A549 (cell line): ENCODE results near the gene SLC22A2. TPM values are rescaled to one million over a fixed set of nuclear protein-coding genes. Genes with fewer than 3 reads are reported as not detected.

ENCODE experiments used
- ATAC-seq, 2 experiments: fragments of 200-7000 bp in 1 of 2; fragments of >200 bp in 1 of 2; cut with Nextera tagmentation in 1 of 2; cut with Tn5 transposase in 1 of 2; 3 replicates each; pipeline versions ENCODE4 v1.8.0 to v1.9.1; 2018 to 2020; ENCODE audit warnings: mild to moderate bottlenecking in 1 of 2, moderate library complexity in 1 of 2
- CTCF ChIA-PET: fragments of 300-600 bp; sonication (Branson Sonifier 250); formaldehyde crosslinking; extraction: SDS; loops from one replicate; lab custom pipeline; 2021; ENCODE audit warnings: antibody characterized with exemption, inconsistent platforms; lab: Yijun Ruan, JAX
- POLR2A ChIA-PET: fragments of 350-600 bp; formaldehyde crosslinking; extraction: SDS; loops from one replicate; lab custom pipeline; 2021; ENCODE audit warnings: antibody characterized with exemption, inconsistent platforms; lab: Yijun Ruan, JAX
- DNase-seq, 2 experiments: peaks; one replicate each; pipeline versions ENCODE4 v3.0.0 to v3.0.0-alpha.2; 2011 to 2016; ENCODE audit warnings: low read depth in 1 of 2, low spot score in 1 of 2
- FAIRE-seq: peaks from 2 replicates; lab custom pipeline; 2011; peaks lifted over from hg19 to GRCh38; lab: Jason Lieb, UNC
- H3K27ac ChIP-seq, 2 experiments: fragments of >200 bp; sonication (Bioruptor Twin); formaldehyde crosslinking; 3 replicates each; pipeline ENCODE4 v1.5.1; 2016 to 2017
- H3K4me1 ChIP-seq: fragments of >200 bp; sonication (Bioruptor Twin); formaldehyde crosslinking; 3 replicates; pipeline ENCODE4 v1.6.1; 2016
- H3K4me2 ChIP-seq: fragments of >200 bp; sonication (Bioruptor Twin); formaldehyde crosslinking; 3 replicates; pipeline ENCODE4 v1.6.1; 2016
- H3K4me3 ChIP-seq: fragments of >200 bp; sonication (Bioruptor Twin); formaldehyde crosslinking; 3 replicates; pipeline ENCODE4 v1.5.1; 2016
- H3K9me3 ChIP-seq: fragments of >200 bp; sonication (Bioruptor Twin); formaldehyde crosslinking; 3 replicates; pipeline ENCODE4 v1.6.1; 2016
- CBX8 ChIP-seq: fragments of 200-600 bp; sonication (generic); IDR thresholded peaks from 2 replicates; pipeline ENCODE4 v1.6.1; 2016
- EHF ChIP-seq: fragments of 250-450 bp; sonication (Bioruptor Pico); IDR thresholded peaks from 2 replicates; pipeline ENCODE4 v1.5.0; 2020; ENCODE audit warnings: mild to moderate bottlenecking
- ELK1 ChIP-seq: fragments of 150-350 bp; IDR thresholded peaks from 2 replicates; pipeline ENCODE4 v1.6.1; 2014; ENCODE audit warnings: low read depth, mild to moderate bottlenecking, low read length
- EP300 ChIP-seq, 2 experiments: fragments of >200 bp; sonication (Bioruptor Twin); formaldehyde crosslinking; IDR thresholded peaks; 2 replicates in 1 of 2; 3 replicates in 1 of 2; pipeline ENCODE4 v1.6.1; 2016 to 2017
- FOSL2 ChIP-seq, 2 experiments: fragments of 450-650 bp in 1 of 2; fragments of >200 bp in 1 of 2; sonication (Bioruptor Twin) in 1 of 2; formaldehyde crosslinking; IDR thresholded peaks; 2 replicates each; pipeline versions ENCODE4 v1.5.0 to v1.6.1; 2016 to 2020; ENCODE audit warnings: mild to moderate bottlenecking in 1 of 2, moderate library complexity in 1 of 2
- HDAC2 ChIP-seq: fragments of 200-600 bp; sonication (generic); IDR thresholded peaks from 2 replicates; pipeline ENCODE4 v1.6.1; 2016
- HOXB13 ChIP-seq: fragments of 250-450 bp; sonication (Bioruptor Pico); IDR thresholded peaks from 2 replicates; pipeline ENCODE4 v1.5.0; 2020; ENCODE audit warnings: low read depth, mild to moderate bottlenecking, moderate library complexity
- KDM1A ChIP-seq: fragments of 200-600 bp; sonication (generic); IDR thresholded peaks from 2 replicates; pipeline ENCODE4 v1.6.1; 2016; ENCODE audit warnings: low read depth, mild to moderate bottlenecking
- KDM5A ChIP-seq: fragments of 200-600 bp; sonication (generic); IDR thresholded peaks from 2 replicates; pipeline ENCODE4 v1.6.1; 2016; ENCODE audit warnings: antibody characterized with exemption, mild to moderate bottlenecking
- NFE2L2 ChIP-seq: fragments of 150-350 bp; conservative IDR thresholded peaks from 2 replicates; pipeline ENCODE4 v1.6.1; 2014; ENCODE audit warnings: low read length
- PHF8 ChIP-seq: fragments of 200-600 bp; sonication (generic); IDR thresholded peaks from 2 replicates; pipeline ENCODE4 v1.6.1; 2016; ENCODE audit warnings: low read depth, mild to moderate bottlenecking, antibody characterized with exemption, moderate library complexity, borderline replicate concordance
- RAD21 ChIP-seq, 2 experiments: fragments of >200 bp in 1 of 2; sonication (Bioruptor Twin) in 1 of 2; formaldehyde crosslinking in 1 of 2; IDR thresholded peaks in 1 of 2; conservative IDR thresholded peaks in 1 of 2; 2 replicates in 1 of 2; 3 replicates in 1 of 2; pipeline ENCODE4 v1.6.1; 2012 to 2018; ENCODE audit warnings: inconsistent platforms in 1 of 2
- RCOR1 ChIP-seq: fragments of 150-350 bp; IDR thresholded peaks from 2 replicates; pipeline ENCODE4 v1.6.1; 2014; ENCODE audit warnings: antibody characterized with exemption, low read length, low read depth
- REST ChIP-seq: fragments of 200-600 bp; sonication (generic); IDR thresholded peaks from 2 replicates; pipeline ENCODE4 v1.6.1; 2016; ENCODE audit warnings: antibody characterized with exemption, mild to moderate bottlenecking, moderate library complexity
- WGBS: methylation state at CpG from one replicate; pipeline ENCODE4 v1.1.6; 2017; ENCODE audit errors: missing lambda C conversion rate; 5-methylcytosine and 5-hydroxymethylcytosine counted together
- polyA plus RNA-seq, 4 experiments: library from polyadenylated mRNA; depleted of rRNA in 3 of 4; stranded (reverse); fragments of >200 nt; fragmentation: RNase III in 1 of 4; extraction: RNeasy Plus Mini Kit Qiagen cat#74134 plus additional on column Dnase treatment in 1 of 4; gene quantifications; 2 replicates in 3 of 4; 3 replicates in 1 of 4; pipeline ENCODE4 v1.2.3, GENCODE V29; 2011 to 2017

The SLC22A2 gene
- polyA plus RNA-seq, 2 of the 4 experiments (the other 2 are of a cell fraction) = 0.04 TPM; not detected in 1

GRCh38 chr6:160261991-160262680 lies 3.5 kb upstream of the SLC22A2 start:
- 60% methylated on average over 7 of the region's 7 CpGs for WGBS
- FAIRE-seq (no peak), DNase-seq (peak; percentile 47 to 58), ATAC-seq (peak; percentile 91 to 98)
- POLR2A ChIA-PET = interaction anchor here (1.7 kb wide), 1 partner anchor 93 kb away, joined by 3 read pairs; no protein-coding TSS in a partner anchor
- CTCF ChIA-PET = interaction anchor here (0.5 to 2.3 kb wide), 4 partner anchors 10 to 73 kb away, joined by 3 to 7 read pairs (median 3); no protein-coding TSS in a partner anchor
- TF ChIP-seq KDM1A = no peak
- TF ChIP-seq RAD21 (conservative IDR thresholded peaks at IDR 0.05 in 1 of 2, IDR thresholded peaks at IDR 0.05 in 1 of 2) = peak in 1 of 2 experiments; percentile 20; a peak in 2 of 5 replicates
- no peak for TF ChIP-seq EP300 (IDR thresholded peaks at IDR 0.05)
- TF ChIP-seq FOSL2 (IDR thresholded peaks at IDR 0.05) = no peak
- no peak for TF ChIP-seq FOSL2 (CRISPR knock-in tag; IDR thresholded peaks at IDR 0.05)
- no peak for TF ChIP-seq PHF8
- Histone ChIP-seq H3K27ac (peak overlapping the region in 1 of 2 experiments; percentile 62; a peak in 4 of 6 replicates), H3K9me3 (no peaks in the 10 kb centered on the region), H3K4me1 (peaks cover 11% of the 10 kb centered on the region; the same call in 2 of the 3 replicates), H3K4me3 (no peak overlapping the region), H3K4me2 (no peak overlapping the region)

- CTCF ChIA-PET = interaction anchor here (1.5 kb wide), 1 partner anchor 122 kb away, joined by 3 read pairs; no protein-coding TSS in a partner anchor
- FAIRE-seq = no peak
Measured at GRCh38 chr6:160260803-160261450, 2.3 kb upstream of the SLC22A2 start.

More at GRCh38 chr6:160260803-160261450, 2.3 kb upstream of the SLC22A2 start:
- no peaks in the 10 kb centered on the region for H3K9me3 ChIP-seq
- peak overlapping the region; percentile 1 to 62; a peak in 3 of 6 replicates for H3K27ac ChIP-seq
- H3K4me3 ChIP-seq = no peak overlapping the region
- H3K4me1 ChIP-seq = peaks cover 20% of the 10 kb centered on the region
- ATAC-seq = no peak
- H3K4me2 ChIP-seq = no peak overlapping the region
- TF ChIP-seq KDM5A (no peak), EHF (CRISPR knock-in tag) (no peak), FOSL2 (IDR thresholded peaks at IDR 0.05) (no peak), FOSL2 (CRISPR knock-in tag; IDR thresholded peaks at IDR 0.05) (no peak), HDAC2 (no peak), HOXB13 (CRISPR knock-in tag) (no peak), RCOR1 (no peak), ELK1 (no peak), CBX8 (no peak), NFE2L2 (no peak), REST (no peak)
- POLR2A ChIA-PET = no interaction called here
- no peak for DNase-seq
- WGBS = 46% methylated on average over 5 of the region's 6 CpGs
